Measurements from ENCODE around the gene ADAMTS20. TPM values are rescaled to one million over a fixed set of nuclear protein-coding genes. Genes with fewer than 3 reads are reported as not detected.
"Not testable (repeated sequence)": the region's sequence is repeated elsewhere in the genome, so short reads cannot be mapped to it uniquely, and the experiment has no call there.

ADAMTS20 gene, protein sequence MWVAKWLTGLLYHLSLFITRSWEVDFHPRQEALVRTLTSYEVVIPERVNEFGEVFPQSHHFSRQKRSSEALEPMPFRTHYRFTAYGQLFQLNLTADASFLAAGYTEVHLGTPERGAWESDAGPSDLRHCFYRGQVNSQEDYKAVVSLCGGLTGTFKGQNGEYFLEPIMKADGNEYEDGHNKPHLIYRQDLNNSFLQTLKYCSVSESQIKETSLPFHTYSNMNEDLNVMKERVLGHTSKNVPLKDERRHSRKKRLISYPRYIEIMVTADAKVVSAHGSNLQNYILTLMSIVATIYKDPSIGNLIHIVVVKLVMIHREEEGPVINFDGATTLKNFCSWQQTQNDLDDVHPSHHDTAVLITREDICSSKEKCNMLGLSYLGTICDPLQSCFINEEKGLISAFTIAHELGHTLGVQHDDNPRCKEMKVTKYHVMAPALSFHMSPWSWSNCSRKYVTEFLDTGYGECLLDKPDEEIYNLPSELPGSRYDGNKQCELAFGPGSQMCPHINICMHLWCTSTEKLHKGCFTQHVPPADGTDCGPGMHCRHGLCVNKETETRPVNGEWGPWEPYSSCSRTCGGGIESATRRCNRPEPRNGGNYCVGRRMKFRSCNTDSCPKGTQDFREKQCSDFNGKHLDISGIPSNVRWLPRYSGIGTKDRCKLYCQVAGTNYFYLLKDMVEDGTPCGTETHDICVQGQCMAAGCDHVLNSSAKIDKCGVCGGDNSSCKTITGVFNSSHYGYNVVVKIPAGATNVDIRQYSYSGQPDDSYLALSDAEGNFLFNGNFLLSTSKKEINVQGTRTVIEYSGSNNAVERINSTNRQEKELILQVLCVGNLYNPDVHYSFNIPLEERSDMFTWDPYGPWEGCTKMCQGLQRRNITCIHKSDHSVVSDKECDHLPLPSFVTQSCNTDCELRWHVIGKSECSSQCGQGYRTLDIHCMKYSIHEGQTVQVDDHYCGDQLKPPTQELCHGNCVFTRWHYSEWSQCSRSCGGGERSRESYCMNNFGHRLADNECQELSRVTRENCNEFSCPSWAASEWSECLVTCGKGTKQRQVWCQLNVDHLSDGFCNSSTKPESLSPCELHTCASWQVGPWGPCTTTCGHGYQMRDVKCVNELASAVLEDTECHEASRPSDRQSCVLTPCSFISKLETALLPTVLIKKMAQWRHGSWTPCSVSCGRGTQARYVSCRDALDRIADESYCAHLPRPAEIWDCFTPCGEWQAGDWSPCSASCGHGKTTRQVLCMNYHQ (N-terminal part only)
- polyA plus RNA-seq (ENCODE audit: insufficient read length) = 1.2 TPM
- long read RNA-seq, donor 1 = 0 reads
- long read RNA-seq, donor 2 = 0 reads
- long read RNA-seq, donor 3 = 0 reads
- long read RNA-seq, donor 4 = 0 reads
- long read RNA-seq, donor 5 = 0 reads
- long read RNA-seq, donor 6 = 0 reads
- long read RNA-seq, donor 7 = 0 reads
- long read RNA-seq, donor 8 = 0 reads

DNA sequence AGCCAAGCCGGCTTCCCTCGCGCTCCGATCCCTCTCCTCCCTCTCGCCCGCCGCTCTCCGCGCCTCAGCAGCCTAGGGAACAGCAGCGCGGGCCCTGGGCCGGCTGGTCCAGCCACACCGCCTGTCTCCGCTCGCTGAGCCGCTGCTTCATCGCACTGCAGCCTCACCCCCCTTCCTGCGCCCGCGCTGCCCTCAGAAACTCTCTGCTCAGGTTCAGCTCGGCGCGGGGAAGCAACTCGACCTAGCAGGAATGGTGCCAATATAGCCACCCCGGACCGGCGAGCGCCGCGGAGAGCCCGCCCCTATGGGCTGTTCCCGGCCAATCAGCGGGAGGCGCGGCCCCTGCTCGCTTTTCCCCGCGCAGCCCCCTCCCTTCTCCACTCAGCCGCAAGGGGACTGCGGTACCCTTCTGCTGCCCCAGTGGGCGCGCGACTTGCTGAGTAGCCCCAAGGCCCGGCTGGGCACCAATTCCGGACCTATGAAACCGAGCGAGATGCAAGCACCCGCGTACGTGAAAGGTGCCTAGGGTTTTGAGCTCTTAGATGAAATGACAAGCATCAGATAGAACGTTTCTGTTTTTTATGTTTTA is at the start of gene ADAMTS20:
ADAMTS20 (minus strand) TSS at position 233 of the 589 bp plus-strand sequence. CDS start 282 bp downstream, outside the sequence.
- peak; percentile 64 for DNase-seq

DNA sequence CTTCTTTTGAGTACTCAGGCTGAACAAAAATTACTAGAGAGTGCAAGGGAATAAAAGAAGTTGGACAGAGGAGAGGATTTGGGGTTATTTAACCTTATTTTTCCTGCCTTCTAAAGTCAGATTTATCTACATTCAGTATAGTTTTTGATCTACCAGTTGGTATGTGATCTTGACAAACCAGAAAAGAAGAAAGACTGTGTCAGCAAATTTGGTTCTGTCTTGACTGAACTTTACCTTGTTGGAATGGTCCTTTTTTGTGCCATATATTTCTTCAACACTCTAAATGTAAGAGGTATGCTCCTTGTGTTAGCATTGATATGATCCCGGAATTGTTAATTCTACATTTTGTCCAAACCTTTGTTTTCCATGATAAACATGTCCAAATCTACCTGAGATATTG is 47.7 kb upstream of the ADAMTS20 start:
- no peak for DNase-seq

- no peak for DNase-seq
Observed at GRCh38 chr12:43599066-43599465, 47.1 kb upstream of the ADAMTS20 start.

GRCh38 chr12:43590307-43590706 is 38.3 kb upstream of the ADAMTS20 start:
- no peak for DNase-seq

DNA sequence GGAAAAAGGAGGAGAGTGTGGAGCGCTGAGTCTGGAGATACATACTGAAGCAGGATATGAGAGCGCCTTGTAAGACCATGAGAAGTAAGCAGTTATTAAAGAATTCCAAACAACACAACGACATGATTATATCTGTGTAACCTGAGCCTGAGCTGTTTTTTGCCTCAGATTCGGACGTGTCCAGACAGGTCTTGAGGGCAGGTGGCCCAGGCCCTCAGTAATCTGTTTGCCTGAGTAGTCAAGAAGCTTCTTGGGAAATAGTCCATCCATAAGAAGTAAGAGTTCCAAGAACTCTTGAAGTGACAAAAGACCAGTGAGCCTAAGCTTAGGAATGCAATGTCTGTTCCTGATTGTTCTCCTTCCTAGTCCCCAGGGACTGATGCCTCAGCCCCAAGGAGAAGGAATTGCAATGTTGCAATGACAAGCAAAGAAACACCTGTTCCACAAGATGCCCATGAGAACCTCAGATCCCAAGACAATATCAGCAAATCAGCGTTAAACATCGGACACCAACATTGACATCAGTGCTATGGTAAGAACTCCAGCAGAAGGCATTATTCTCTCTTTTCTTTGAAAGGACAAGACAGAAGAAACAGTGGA is 34.7 kb upstream of the ADAMTS20 start:
- DNase-seq = no peak

GRCh38 chr12:43585676-43586075 is 33.7 kb upstream of the ADAMTS20 start:
- no peak for DNase-seq

- DNase-seq = no peak
Observed at GRCh38 chr12:43580601-43581000, 28.6 kb upstream of the ADAMTS20 start.

DNA sequence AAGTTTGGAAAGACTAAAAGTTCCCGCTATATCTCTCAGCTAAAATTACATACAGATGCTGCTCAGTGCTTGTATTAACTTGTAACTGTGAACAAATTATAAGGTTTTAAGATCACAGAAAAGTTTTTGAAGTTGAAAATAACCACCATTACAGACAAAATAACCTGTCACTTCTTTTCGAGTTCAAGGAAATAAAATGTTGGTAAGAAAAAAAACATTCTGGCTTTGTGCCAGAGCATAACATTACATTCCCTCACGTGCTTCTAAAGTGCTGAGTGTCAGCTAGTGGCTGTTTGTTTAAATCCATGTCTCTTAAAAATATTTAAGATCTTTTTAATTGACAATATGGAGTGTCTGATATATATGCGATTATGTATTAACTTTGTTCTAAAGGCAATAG is 27.2 kb upstream of the ADAMTS20 start:
- DNase-seq = peak; percentile 15

DNA sequence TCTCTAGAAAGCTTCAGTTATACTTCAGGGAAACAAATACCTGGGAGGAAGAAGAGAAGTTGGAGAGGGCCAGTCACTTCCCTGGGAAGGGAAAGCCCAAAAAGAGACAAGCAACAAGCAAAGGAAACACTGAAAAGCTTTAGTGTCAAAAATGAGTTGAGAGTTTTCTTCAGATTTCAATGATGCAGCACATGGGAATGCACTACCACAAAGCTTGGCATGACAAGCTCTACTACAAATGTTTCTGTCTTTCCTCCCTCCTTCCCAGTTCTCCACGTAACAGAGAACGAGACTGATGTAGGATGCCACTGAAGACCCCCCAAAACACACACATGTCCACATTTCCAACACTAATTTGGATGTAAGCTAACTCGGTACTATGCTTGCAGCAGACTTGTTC is 26.8 kb upstream of the ADAMTS20 start:
- peak; percentile 1 for DNase-seq

GRCh38 chr12:43577381-43577780 is 25.4 kb upstream of the ADAMTS20 start:
- no peak for DNase-seq

- DNase-seq = no peak
Observed at GRCh38 chr12:43576162-43576561, 24.2 kb upstream of the ADAMTS20 start.

- no peak for DNase-seq
Observed at GRCh38 chr12:43571885-43572284, 19.9 kb upstream of the ADAMTS20 start.

DNA sequence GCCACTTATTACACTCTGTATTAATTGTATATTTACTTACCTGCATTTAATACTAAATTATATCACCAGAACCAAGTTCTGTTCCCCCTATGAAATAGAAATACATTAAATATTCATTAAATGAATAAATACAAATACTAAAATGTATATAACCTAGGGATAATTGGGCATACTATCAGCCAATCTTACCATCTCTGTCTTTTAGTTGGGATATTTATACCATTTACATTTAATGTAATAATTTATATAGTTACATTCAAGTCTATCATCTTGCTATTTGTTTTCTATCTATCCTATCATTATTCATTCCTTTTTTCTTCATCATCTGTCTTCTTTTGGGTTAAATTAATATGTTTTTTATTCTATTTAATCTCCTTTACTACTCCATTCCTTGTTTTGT is 4.1 kb upstream of the ADAMTS20 start:
- no peak for DNase-seq

GRCh38 chr12:43551279-43551970 is 578 bp downstream of the ADAMTS20 start:
- peak; percentile 14 for DNase-seq

- peak; percentile 7 for DNase-seq
Observed at GRCh38 chr12:43550831-43551271, 1.2 kb downstream of the ADAMTS20 start.

- DNase-seq = no peak
Observed at GRCh38 chr12:43544703-43545102, 7.3 kb downstream of the ADAMTS20 start.

GRCh38 chr12:43540470-43540869 is 11.5 kb downstream of the ADAMTS20 start:
- DNase-seq = no peak

DNA sequence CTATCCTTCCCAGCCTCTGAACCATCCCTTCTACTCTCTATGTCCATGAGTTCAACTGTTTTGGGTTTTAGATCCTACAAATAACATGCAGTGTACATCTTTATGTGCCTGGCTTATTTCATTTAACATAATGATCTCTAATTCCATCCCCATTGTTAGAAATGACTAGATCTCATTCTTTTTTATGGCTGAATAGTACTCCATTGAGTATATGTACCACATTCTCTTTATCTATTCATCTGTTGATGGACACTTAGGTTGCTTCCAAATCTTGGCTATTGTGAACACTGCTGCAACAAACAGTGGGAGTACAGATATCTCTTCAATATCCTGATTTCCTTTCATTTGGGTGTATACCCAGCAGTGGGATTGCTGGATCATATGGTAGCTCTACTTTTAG is 14.3 kb downstream of the ADAMTS20 start:
- DNase-seq = not testable (repeated sequence)

DNA sequence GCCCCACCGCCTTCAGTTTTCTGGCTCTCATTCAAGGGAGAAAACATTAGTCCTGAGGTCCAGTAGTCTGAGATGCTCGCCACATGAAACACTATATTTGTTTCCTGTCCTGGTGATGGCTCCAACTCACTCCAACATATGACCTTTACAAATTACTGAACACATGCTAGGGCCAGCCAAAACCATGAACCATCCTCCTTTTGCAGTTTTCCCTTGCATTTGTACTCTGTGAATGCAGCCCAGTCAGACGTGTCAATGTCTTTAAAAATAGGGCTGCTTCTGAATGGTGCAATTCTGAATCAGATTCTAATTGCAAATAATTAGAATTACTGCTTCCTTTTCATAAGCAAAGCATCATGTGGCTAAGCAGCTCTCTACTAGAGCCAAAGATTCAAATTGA is 36.0 kb downstream of the ADAMTS20 start:
- DNase-seq = no peak

DNA sequence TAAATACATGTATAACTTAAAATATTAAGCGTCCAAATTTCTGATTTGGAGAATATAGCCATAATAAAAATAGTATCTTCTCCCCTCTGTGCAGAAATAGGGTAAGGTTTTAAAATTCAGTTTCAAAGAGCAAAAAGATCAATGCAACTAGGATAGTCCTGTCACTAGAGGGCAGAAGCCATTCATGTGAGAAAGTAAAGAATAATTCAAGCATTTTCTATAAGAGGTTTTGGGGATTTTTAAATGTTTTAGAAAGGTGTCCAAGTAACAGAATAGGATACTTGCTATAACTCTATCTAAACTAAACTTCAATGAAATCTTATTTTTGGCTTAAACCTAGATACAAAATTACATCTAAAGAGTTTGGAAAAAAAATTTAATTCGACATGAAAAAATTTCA is 50.3 kb downstream of the ADAMTS20 start:
- DNase-seq = peak; percentile 6

Data from left kidney (tissue), 8 donors.